GM08714 (cell line): Measurements from ENCODE around the gene SLC6A6.
"Not testable (repeated sequence)": the region's sequence is repeated elsewhere in the genome, so short reads cannot be mapped to it uniquely, and the experiment has no call there.

ENCODE experiments used
- H3K4me3 ChIP-seq: fragments of 200-500 bp; sonication (Bioruptor generic); 2 replicates; pipeline ENCODE4 v1.5.1; 2014; ENCODE audit warnings: mild to moderate bottlenecking, low read length, inconsistent platforms
- ZNF274 ChIP-seq: IDR thresholded peaks from 2 replicates; pipeline ENCODE4 v1.6.1; 2012; ENCODE audit warnings: mild to moderate bottlenecking, low read depth, low read length

The SLC6A6 gene

GRCh38 chr3:14428087-14429033 is 26.0 kb downstream of the SLC6A6 start:
- no peak overlapping the region for H3K4me3 ChIP-seq
- TF ChIP-seq ZNF274: no peak

- H3K4me3 ChIP-seq: no peak overlapping the region
Measured at GRCh38 chr3:14429237-14429636, 26.8 kb downstream of the SLC6A6 start.

GRCh38 chr3:14429640-14430039 is 27.2 kb downstream of the SLC6A6 start:
- H3K4me3 ChIP-seq: no peak overlapping the region
- TF ChIP-seq ZNF274: no peak

More at GRCh38 chr3:14429237-14429636, 26.8 kb downstream of the SLC6A6 start:
- no peak for TF ChIP-seq ZNF274

- H3K4me3 ChIP-seq: no peak overlapping the region
- TF ChIP-seq ZNF274: no peak
Measured at GRCh38 chr3:14430053-14430452, 27.6 kb downstream of the SLC6A6 start.

GRCh38 chr3:14430706-14431451 is 28.5 kb downstream of the SLC6A6 start:
- H3K4me3 ChIP-seq: peak overlapping the region; percentile 31; the same call in 1 of the 2 replicates
- no peak for TF ChIP-seq ZNF274

GRCh38 chr3:14431452-14431916 is 29.1 kb downstream of the SLC6A6 start:
- TF ChIP-seq ZNF274: no peak
- peak overlapping the region; percentile 31; the same call in 1 of the 2 replicates for H3K4me3 ChIP-seq

- no peak for TF ChIP-seq ZNF274
- peak overlapping the region; percentile 31; the same call in 1 of the 2 replicates for H3K4me3 ChIP-seq
Measured at GRCh38 chr3:14431917-14432834, 29.8 kb downstream of the SLC6A6 start.

- no peak for TF ChIP-seq ZNF274
- H3K4me3 ChIP-seq: no peak overlapping the region; the same call in 1 of the 2 replicates
Measured at GRCh38 chr3:14433106-14433505, 30.7 kb downstream of the SLC6A6 start.

- no peak overlapping the region for H3K4me3 ChIP-seq
- no peak for TF ChIP-seq ZNF274
Measured at GRCh38 chr3:14434126-14434497, 31.7 kb downstream of the SLC6A6 start.

GRCh38 chr3:14434498-14435151 is 32.2 kb downstream of the SLC6A6 start:
- H3K4me3 ChIP-seq: no peak overlapping the region
- TF ChIP-seq ZNF274: no peak

- no peak for TF ChIP-seq ZNF274
- H3K4me3 ChIP-seq: no peak overlapping the region
Measured at GRCh38 chr3:14435175-14436014, 33.0 kb downstream of the SLC6A6 start.

GRCh38 chr3:14436954-14437281 is 34.5 kb downstream of the SLC6A6 start:
- H3K4me3 ChIP-seq: no peak overlapping the region
- no peak for TF ChIP-seq ZNF274

- not testable (repeated sequence) for H3K4me3 ChIP-seq
Measured at GRCh38 chr3:14437705-14438104, 35.3 kb downstream of the SLC6A6 start.
